HepG2 (cell line): Measurements from ENCODE around the gene TMEM269. TPM values are rescaled to one million over a fixed set of nuclear protein-coding genes. Genes with fewer than 3 reads are reported as not detected.

ENCODE experiments used
- CREM ChIP-seq, 2 experiments: sonication (generic) in 1 of 2; formaldehyde crosslinking in 1 of 2; IDR thresholded peaks; 2 replicates each; pipeline versions ENCODE4 v1.4.0 to v1.6.1; 2016 to 2020; ENCODE audit warnings: antibody characterized with exemption in 1 of 2, mild to moderate bottlenecking in 1 of 2, missing genetic modification reagents in 1 of 2
- FLYWCH1 ChIP-seq: sonication (generic); formaldehyde crosslinking; IDR thresholded peaks from 2 replicates; pipeline ENCODE4 v1.8.1; 2023; ENCODE audit warnings: mild to moderate bottlenecking, missing genetic modification reagents
- ISX ChIP-seq: sonication (generic); formaldehyde crosslinking; conservative IDR thresholded peaks from 2 replicates; pipeline ENCODE4 v1.5.0; 2020; ENCODE audit warnings: missing genetic modification reagents
- NR2F1 ChIP-seq, 2 experiments: fragments of 450-650 bp in 1 of 2; formaldehyde crosslinking in 1 of 2; IDR thresholded peaks; 2 replicates each; pipeline versions ENCODE4 v1.5.0 to v1.6.1; 2016 to 2020; ENCODE audit warnings: mild to moderate bottlenecking in 1 of 2, missing compliant biosample characterization in 1 of 2, missing genetic modification reagents in 1 of 2, moderate library complexity in 1 of 2
- PCBP2 ChIP-seq: fragments of 200-400 bp; formaldehyde crosslinking; optimal IDR thresholded peaks from 2 replicates; pipeline ENCODE3; 2018; ENCODE audit warnings: low read length, low read depth; ENCODE audit not compliant: poor library complexity, severe bottlenecking
- SP2 ChIP-seq: sonication (generic); formaldehyde crosslinking; IDR thresholded peaks from 2 replicates; pipeline ENCODE4 v1.5.1; 2020; ENCODE audit warnings: mild to moderate bottlenecking, missing genetic modification reagents
- SRSF1 ChIP-seq: fragments of 200-400 bp; formaldehyde crosslinking; optimal IDR thresholded peaks from 2 replicates; pipeline ENCODE3; 2017; ENCODE audit warnings: mild to moderate bottlenecking, low read depth, low read length, moderate library complexity
- ZBTB7A ChIP-seq: sonication (generic); formaldehyde crosslinking; IDR thresholded peaks from 2 replicates; pipeline ENCODE4 v1.8.0; 2022; ENCODE audit warnings: mild to moderate bottlenecking, missing genetic modification reagents
- ZFYVE20 ChIP-seq: sonication (generic); formaldehyde crosslinking; IDR thresholded peaks from 2 replicates; pipeline ENCODE4 v1.8.0; 2023; ENCODE audit warnings: low read depth, mild to moderate bottlenecking, moderate library complexity, missing genetic modification reagents, borderline replicate concordance
- ZNF143 ChIP-seq: sonication (generic); formaldehyde crosslinking; IDR thresholded peaks from 2 replicates; pipeline ENCODE4 v1.4.0; 2020; ENCODE audit warnings: missing genetic modification reagents
- ZNF335 ChIP-seq: sonication (generic); formaldehyde crosslinking; IDR thresholded peaks from 2 replicates; pipeline ENCODE4 v1.4.0; 2020; ENCODE audit warnings: missing genetic modification reagents
- ZNF556 ChIP-seq: sonication (generic); formaldehyde crosslinking; IDR thresholded peaks from 2 replicates; pipeline ENCODE4 v1.4.0; 2020; ENCODE audit warnings: mild to moderate bottlenecking, missing genetic modification reagents, borderline replicate concordance
- ZNF619 ChIP-seq: sonication (generic); formaldehyde crosslinking; IDR thresholded peaks from 2 replicates; pipeline ENCODE4 v1.4.0; 2020; ENCODE audit warnings: mild to moderate bottlenecking, missing genetic modification reagents
- ZNF761 ChIP-seq: sonication (generic); formaldehyde crosslinking; conservative IDR thresholded peaks from 2 replicates; pipeline ENCODE4 v1.4.0; 2020; ENCODE audit warnings: mild to moderate bottlenecking, missing genetic modification reagents
- ZNF878 ChIP-seq: sonication (generic); formaldehyde crosslinking; IDR thresholded peaks from 2 replicates; pipeline ENCODE4 v1.8.1; 2023; ENCODE audit warnings: mild to moderate bottlenecking, missing genetic modification reagents, moderate library complexity
- ZUFSP ChIP-seq: sonication (generic); formaldehyde crosslinking; IDR thresholded peaks from 2 replicates; pipeline ENCODE4 v1.9.0; 2021; ENCODE audit warnings: missing genetic modification reagents, mild to moderate bottlenecking, borderline replicate concordance
- polyA plus RNA-seq, 8 experiments: library from polyadenylated mRNA; depleted of rRNA in 3 of 8; stranded (reverse) in 7 of 8; unstranded in 1 of 8; fragments of >200 nt; fragmentation: Illumina TruSeq in 4 of 8; extraction: Trizol in 4 of 8; gene quantifications; 2 replicates each; pipeline versions ENCODE4 v1.2.1 to v1.2.3, GENCODE V29; 2011 to 2016; ENCODE audit warnings: low read depth in 4 of 8, missing spikeins in 1 of 8, mixed read lengths in 1 of 8; ENCODE audit not compliant: insufficient read depth in 1 of 8
- total RNA-seq, 5 experiments: library from RNA; depleted of rRNA; stranded (reverse); fragments of >200 nt; fragmentation: Illumina TruSeq; extraction: Trizol; gene quantifications; 2 replicates each; pipeline ENCODE4 v1.2.3, GENCODE V29; 2016; ENCODE audit warnings: low read depth in 1 of 5
- TF ChIP-seq, protein P1 (sequence below): sonication (generic); formaldehyde crosslinking; IDR thresholded peaks from 2 replicates; pipeline ENCODE4 v1.4.0; 2020; ENCODE audit warnings: missing genetic modification reagents, borderline replicate concordance
- TF ChIP-seq, protein P2 (sequence below): sonication (generic); formaldehyde crosslinking; IDR thresholded peaks from 2 replicates; pipeline ENCODE4 v1.4.0; 2020; ENCODE audit warnings: missing genetic modification reagents

TMEM269 gene
- total and polyA plus RNA-seq, 2 of the 13 experiments (the other 11 are each of a cell fraction or from before 2014, with no cell fraction given), result 0.15 to 0.21 TPM

DNA sequence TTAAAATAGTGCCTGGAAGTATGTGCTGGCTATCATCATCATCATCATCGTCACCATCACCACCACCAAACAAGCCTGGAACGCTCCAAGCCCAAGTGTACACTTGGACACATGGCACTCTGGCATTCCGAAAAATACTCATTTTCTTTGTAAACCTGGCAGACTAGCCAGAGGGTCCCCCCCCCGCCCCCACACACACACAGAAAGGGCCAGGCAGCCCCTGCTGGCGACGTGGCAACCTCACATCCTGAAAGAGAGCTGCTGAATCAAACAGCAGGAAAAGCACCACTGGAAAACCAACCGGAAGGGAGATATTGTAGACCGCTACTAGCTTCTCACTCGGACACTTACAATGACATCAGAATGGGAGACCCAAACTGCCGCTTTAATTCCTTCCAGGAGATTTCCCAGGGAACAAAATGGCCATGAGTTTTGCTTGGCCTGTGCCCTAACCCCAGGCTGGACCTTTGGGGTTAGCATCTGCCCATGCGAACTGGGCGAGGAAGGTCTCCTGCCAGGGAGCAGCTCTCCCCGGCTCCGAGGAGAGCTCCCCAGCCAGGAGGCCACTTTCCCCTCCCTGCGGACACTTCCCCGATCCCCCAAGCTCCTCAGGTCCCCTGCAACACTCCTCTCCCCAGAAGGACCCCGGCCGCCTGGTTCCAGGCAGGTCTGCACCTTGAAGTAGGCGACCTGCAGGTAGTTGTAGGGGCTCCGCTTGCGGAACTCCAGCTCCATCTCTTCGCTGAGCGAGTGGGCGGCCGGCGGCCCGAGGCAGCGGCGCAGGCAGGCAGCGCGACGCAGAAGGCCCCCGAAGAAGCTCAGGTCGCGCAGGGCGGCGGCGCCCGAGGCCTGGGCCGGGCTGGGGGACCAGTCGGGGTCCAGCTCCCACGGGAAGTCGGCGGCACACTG is 18.7 kb upstream of the TMEM269 start (continued):
- TF ChIP-seq ZBTB7A (CRISPR knock-in tag) (no peak), ZNF556 (CRISPR knock-in tag) (no peak), PCBP2 (no peak), ZNF878 (peak; percentile 78; the same call in 1 of the 2 replicates), ZNF761 (CRISPR knock-in tag) (no peak), ISX (CRISPR knock-in tag) (no peak), ZNF619 (CRISPR knock-in tag) (no peak), ZNF335 (CRISPR knock-in tag) (no peak), ZFYVE20 (no peak), SRSF1 (no peak), NR2F1 (CRISPR knock-in tag; IDR thresholded peaks at IDR 0.05) (no peak), ZNF143 (CRISPR knock-in tag) (no peak), CREM (IDR thresholded peaks at IDR 0.05) (no peak), CREM (CRISPR knock-in tag; IDR thresholded peaks at IDR 0.05) (no peak), SP2 (no peak), ZUFSP (CRISPR knock-in tag) (no peak), FLYWCH1 (CRISPR knock-in tag) (no peak)
- TF ChIP-seq, protein P1, sequence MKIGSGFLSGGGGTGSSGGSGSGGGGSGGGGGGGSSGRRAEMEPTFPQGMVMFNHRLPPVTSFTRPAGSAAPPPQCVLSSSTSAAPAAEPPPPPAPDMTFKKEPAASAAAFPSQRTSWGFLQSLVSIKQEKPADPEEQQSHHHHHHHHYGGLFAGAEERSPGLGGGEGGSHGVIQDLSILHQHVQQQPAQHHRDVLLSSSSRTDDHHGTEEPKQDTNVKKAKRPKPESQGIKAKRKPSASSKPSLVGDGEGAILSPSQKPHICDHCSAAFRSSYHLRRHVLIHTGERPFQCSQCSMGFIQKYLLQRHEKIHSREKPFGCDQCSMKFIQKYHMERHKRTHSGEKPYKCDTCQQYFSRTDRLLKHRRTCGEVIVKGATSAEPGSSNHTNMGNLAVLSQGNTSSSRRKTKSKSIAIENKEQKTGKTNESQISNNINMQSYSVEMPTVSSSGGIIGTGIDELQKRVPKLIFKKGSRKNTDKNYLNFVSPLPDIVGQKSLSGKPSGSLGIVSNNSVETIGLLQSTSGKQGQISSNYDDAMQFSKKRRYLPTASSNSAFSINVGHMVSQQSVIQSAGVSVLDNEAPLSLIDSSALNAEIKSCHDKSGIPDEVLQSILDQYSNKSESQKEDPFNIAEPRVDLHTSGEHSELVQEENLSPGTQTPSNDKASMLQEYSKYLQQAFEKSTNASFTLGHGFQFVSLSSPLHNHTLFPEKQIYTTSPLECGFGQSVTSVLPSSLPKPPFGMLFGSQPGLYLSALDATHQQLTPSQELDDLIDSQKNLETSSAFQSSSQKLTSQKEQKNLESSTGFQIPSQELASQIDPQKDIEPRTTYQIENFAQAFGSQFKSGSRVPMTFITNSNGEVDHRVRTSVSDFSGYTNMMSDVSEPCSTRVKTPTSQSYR (CRISPR knock-in tag), result no peak
- TF ChIP-seq, protein P2, sequence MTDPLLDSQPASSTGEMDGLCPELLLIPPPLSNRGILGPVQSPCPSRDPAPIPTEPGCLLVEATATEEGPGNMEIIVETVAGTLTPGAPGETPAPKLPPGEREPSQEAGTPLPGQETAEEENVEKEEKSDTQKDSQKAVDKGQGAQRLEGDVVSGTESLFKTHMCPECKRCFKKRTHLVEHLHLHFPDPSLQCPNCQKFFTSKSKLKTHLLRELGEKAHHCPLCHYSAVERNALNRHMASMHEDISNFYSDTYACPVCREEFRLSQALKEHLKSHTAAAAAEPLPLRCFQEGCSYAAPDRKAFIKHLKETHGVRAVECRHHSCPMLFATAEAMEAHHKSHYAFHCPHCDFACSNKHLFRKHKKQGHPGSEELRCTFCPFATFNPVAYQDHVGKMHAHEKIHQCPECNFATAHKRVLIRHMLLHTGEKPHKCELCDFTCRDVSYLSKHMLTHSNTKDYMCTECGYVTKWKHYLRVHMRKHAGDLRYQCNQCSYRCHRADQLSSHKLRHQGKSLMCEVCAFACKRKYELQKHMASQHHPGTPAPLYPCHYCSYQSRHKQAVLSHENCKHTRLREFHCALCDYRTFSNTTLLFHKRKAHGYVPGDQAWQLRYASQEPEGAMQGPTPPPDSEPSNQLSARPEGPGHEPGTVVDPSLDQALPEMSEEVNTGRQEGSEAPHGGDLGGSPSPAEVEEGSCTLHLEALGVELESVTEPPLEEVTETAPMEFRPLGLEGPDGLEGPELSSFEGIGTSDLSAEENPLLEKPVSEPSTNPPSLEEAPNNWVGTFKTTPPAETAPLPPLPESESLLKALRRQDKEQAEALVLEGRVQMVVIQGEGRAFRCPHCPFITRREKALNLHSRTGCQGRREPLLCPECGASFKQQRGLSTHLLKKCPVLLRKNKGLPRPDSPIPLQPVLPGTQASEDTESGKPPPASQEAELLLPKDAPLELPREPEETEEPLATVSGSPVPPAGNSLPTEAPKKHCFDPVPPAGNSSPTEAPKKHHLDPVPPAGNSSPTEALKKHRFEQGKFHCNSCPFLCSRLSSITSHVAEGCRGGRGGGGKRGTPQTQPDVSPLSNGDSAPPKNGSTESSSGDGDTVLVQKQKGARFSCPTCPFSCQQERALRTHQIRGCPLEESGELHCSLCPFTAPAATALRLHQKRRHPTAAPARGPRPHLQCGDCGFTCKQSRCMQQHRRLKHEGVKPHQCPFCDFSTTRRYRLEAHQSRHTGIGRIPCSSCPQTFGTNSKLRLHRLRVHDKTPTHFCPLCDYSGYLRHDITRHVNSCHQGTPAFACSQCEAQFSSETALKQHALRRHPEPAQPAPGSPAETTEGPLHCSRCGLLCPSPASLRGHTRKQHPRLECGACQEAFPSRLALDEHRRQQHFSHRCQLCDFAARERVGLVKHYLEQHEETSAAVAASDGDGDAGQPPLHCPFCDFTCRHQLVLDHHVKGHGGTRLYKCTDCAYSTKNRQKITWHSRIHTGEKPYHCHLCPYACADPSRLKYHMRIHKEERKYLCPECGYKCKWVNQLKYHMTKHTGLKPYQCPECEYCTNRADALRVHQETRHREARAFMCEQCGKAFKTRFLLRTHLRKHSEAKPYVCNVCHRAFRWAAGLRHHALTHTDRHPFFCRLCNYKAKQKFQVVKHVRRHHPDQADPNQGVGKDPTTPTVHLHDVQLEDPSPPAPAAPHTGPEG (CRISPR knock-in tag), result no peak
